ENCODE results near the gene PCBP3.

The PCBP3 gene

GRCh38 chr21:45969921-45970673 is 326.6 kb downstream of the PCBP3 start:
- H3K27ac ChIP-seq, result no peak overlapping the region
- TF ChIP-seq ZFX (IDR thresholded peaks at IDR 0.05; ENCODE audit: borderline replicate concordance) (no peak), CTCF (IDR thresholded peaks at IDR 0.05) (no peak)

- H3K27ac ChIP-seq, result no peak overlapping the region
- no peak for TF ChIP-seq ZFX (IDR thresholded peaks at IDR 0.05; ENCODE audit: borderline replicate concordance)
- TF ChIP-seq CTCF (IDR thresholded peaks at IDR 0.05), result peak; percentile 88
Measured at GRCh38 chr21:45970674-45971615, 327.4 kb downstream of the PCBP3 start.

DNA sequence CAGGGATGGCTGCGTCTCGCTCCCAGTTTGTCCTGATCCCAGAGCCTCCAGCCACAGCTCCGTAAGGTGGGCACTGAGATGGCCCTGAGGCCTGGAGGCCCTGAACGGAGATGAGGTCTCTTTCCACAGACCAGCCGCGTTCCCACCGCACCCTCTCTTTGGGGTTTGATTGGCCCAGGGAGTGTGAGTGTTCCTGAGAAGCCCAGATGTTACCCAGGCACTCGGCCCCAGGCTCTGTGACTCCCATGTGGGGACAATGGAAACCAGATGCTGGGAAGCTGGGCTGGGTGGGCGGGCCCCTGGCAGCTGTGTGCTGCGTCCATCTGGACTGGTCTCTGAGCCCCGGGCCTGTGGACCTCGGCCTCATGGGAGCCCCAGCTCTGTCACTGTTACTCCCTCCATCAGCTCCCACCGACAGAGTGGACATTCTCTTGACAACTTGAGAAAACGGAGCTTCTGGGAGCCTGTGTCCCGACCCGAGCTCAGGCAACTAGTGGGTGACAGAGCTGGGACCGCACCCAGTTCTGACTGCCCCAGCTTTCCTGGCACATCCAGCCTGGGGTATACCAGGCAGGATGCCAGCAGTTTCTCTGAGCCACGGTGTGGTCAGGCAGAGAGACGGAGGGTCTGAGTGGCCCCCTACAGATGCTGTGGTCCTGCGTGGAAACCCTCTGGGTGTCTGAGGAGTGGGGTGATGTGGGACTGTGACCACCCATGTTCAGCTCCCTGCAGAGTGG is 328.3 kb downstream of the PCBP3 start:
- TF ChIP-seq CTCF (IDR thresholded peaks at IDR 0.05) (no peak), ZFX (IDR thresholded peaks at IDR 0.05; ENCODE audit: borderline replicate concordance) (no peak)
- no peak overlapping the region for H3K27ac ChIP-seq

GRCh38 chr21:45972353-45972715 is 328.8 kb downstream of the PCBP3 start:
- TF ChIP-seq ZFX (IDR thresholded peaks at IDR 0.05; ENCODE audit: borderline replicate concordance) (no peak), CTCF (IDR thresholded peaks at IDR 0.05) (no peak)
- H3K27ac ChIP-seq, result no peak overlapping the region

GRCh38 chr21:45972716-45973474 is 329.4 kb downstream of the PCBP3 start:
- no peak overlapping the region for H3K27ac ChIP-seq

More at GRCh38 chr21:45972716-45973474, 329.4 kb downstream of the PCBP3 start:
- TF ChIP-seq ZFX (IDR thresholded peaks at IDR 0.05; ENCODE audit: borderline replicate concordance) (no peak), CTCF (IDR thresholded peaks at IDR 0.05) (no peak)

All from 22Rv1 (cell line).